Measurements from ENCODE around the gene COQ9.

- TF ChIP-seq EZH2 (IDR thresholded peaks at IDR 0.05; ENCODE audit: borderline replicate concordance, low read depth, low read length, severe bottlenecking) (no peak), CTCF (IDR thresholded peaks at IDR 0.05; ENCODE audit: borderline replicate concordance, extremely low read depth, low read length, poor library complexity, severe bottlenecking) (no peak)
Measured at GRCh38 chr16:57482845-57483545, 35.7 kb downstream of the COQ9 start.

Data from DND-41 (cell line).